Mammary epithelial cell (primary cell): ENCODE measurements around the gene SMIM15.

Source experiments
- CTCF ChIP-seq, 2 donors: IDR thresholded peaks in 1 of 2; conservative IDR thresholded peaks in 1 of 2; 2 replicates each; pipeline ENCODE4 v1.5.1; 2011 to 2012; ENCODE audit warnings: inconsistent platforms in 2 of 2, low read length in 2 of 2, mild to moderate bottlenecking in 2 of 2, control low read depth in 1 of 2, low read depth in 1 of 2; ENCODE audit not compliant: insufficient read depth in 1 of 2; ENCODE audit errors: extremely low read depth in 1 of 2
- EZH2 ChIP-seq: IDR thresholded peaks from 2 replicates; pipeline ENCODE4 v1.6.1; 2012; ENCODE audit warnings: low read length, inconsistent platforms, borderline replicate concordance

GRCh38 chr5:61141801-61142200 is 20.5 kb downstream of the SMIM15 start:
- TF ChIP-seq CTCF (conservative IDR thresholded peaks at IDR 0.05 in 1 of 2, IDR thresholded peaks at IDR 0.05 in 1 of 2; ENCODE audit: extremely low read depth in 1 of 2, insufficient read depth in 1 of 2, low read depth in 1 of 2, low read length in 2 of 2) = no peak
- no peak for TF ChIP-seq EZH2
